SK-N-SH treated with all-trans-retinoic acid at 6 μM for 48 hours (cell line): ENCODE data around the gene CCL28.

Experiments used
- ARNTL ChIP-seq: fragments of 450-650 bp; formaldehyde crosslinking; IDR thresholded peaks from 2 replicates; pipeline ENCODE4 v1.5.0; 2020; ENCODE audit warnings: low read depth, mild to moderate bottlenecking, moderate library complexity, borderline replicate concordance
- ESRRG ChIP-seq: fragments of 250-450 bp; sonication (Bioruptor Pico); IDR thresholded peaks from 2 replicates; pipeline ENCODE4 v1.6.1; 2021; ENCODE audit warnings: mild to moderate bottlenecking
- GLIS3 ChIP-seq: fragments of 250-450 bp; sonication (Bioruptor Pico); IDR thresholded peaks from 2 replicates; pipeline ENCODE4 v1.5.0; 2020; ENCODE audit warnings: mild to moderate bottlenecking, moderate library complexity
- ISL1 ChIP-seq: fragments of 250-450 bp; sonication (Bioruptor Pico); IDR thresholded peaks from 2 replicates; pipeline ENCODE4 v2.1.2; 2022; ENCODE audit warnings: mild to moderate bottlenecking, moderate library complexity
- TCF4 ChIP-seq: fragments of 250-450 bp; sonication (Bioruptor Pico); IDR thresholded peaks from 2 replicates; pipeline ENCODE4 v1.8.0; 2021; ENCODE audit warnings: mild to moderate bottlenecking, moderate library complexity, borderline replicate concordance
- TOX ChIP-seq: fragments of 250-450 bp; sonication (Bioruptor Pico); IDR thresholded peaks from 2 replicates; pipeline ENCODE4 v1.8.0; 2021; ENCODE audit warnings: mild to moderate bottlenecking, moderate library complexity, borderline replicate concordance
- TSHZ2 ChIP-seq: fragments of 250-450 bp; sonication (Bioruptor Pico); IDR thresholded peaks from 2 replicates; pipeline ENCODE4 v1.5.0; 2020; ENCODE audit warnings: mild to moderate bottlenecking, moderate library complexity
- ZC3H10 ChIP-seq: fragments of 250-450 bp; sonication (Bioruptor Pico); IDR thresholded peaks from 2 replicates; pipeline ENCODE4 v1.5.1; 2021; ENCODE audit warnings: mild to moderate bottlenecking, moderate library complexity
- ZFP3 ChIP-seq: fragments of 250-450 bp; sonication (Bioruptor Pico); IDR thresholded peaks from 2 replicates; pipeline ENCODE4 v1.5.0; 2020; ENCODE audit warnings: mild to moderate bottlenecking, moderate library complexity
- ZFP30 ChIP-seq: fragments of 450-650 bp; formaldehyde crosslinking; IDR thresholded peaks from 2 replicates; pipeline ENCODE4 v1.5.0; 2022; ENCODE audit warnings: mild to moderate bottlenecking, moderate library complexity
- ZNF8 ChIP-seq: fragments of 450-650 bp; formaldehyde crosslinking; IDR thresholded peaks from 2 replicates; pipeline ENCODE4 v1.5.0; 2020; ENCODE audit warnings: mild to moderate bottlenecking, moderate library complexity
- TF ChIP-seq, protein P1 (sequence below): fragments of 250-450 bp; sonication (Bioruptor Pico); IDR thresholded peaks from 2 replicates; pipeline ENCODE4 v1.8.0; 2020; ENCODE audit warnings: mild to moderate bottlenecking, moderate library complexity, borderline replicate concordance
- TF ChIP-seq, protein P2 (sequence below): fragments of 250-450 bp; sonication (Bioruptor Pico); IDR thresholded peaks from 2 replicates; pipeline ENCODE4 v1.5.1; 2020; ENCODE audit warnings: low read depth, mild to moderate bottlenecking, moderate library complexity

GRCh38 chr5:43370352-43370751, 41.8 kb downstream of the CCL28 start:
- no peak for TF ChIP-seq TOX
- no peak for TF ChIP-seq ESRRG (CRISPR knock-in tag)
- TF ChIP-seq ISL1: no peak
- TF ChIP-seq TSHZ2 (CRISPR knock-in tag): no peak
- TF ChIP-seq ZFP30: no peak
- TF ChIP-seq GLIS3: no peak
- TF ChIP-seq, protein P1, sequence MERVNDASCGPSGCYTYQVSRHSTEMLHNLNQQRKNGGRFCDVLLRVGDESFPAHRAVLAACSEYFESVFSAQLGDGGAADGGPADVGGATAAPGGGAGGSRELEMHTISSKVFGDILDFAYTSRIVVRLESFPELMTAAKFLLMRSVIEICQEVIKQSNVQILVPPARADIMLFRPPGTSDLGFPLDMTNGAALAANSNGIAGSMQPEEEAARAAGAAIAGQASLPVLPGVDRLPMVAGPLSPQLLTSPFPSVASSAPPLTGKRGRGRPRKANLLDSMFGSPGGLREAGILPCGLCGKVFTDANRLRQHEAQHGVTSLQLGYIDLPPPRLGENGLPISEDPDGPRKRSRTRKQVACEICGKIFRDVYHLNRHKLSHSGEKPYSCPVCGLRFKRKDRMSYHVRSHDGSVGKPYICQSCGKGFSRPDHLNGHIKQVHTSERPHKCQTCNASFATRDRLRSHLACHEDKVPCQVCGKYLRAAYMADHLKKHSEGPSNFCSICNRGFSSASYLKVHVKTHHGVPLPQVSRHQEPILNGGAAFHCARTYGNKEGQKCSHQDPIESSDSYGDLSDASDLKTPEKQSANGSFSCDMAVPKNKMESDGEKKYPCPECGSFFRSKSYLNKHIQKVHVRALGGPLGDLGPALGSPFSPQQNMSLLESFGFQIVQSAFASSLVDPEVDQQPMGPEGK: no peak
- TF ChIP-seq, protein P2, sequence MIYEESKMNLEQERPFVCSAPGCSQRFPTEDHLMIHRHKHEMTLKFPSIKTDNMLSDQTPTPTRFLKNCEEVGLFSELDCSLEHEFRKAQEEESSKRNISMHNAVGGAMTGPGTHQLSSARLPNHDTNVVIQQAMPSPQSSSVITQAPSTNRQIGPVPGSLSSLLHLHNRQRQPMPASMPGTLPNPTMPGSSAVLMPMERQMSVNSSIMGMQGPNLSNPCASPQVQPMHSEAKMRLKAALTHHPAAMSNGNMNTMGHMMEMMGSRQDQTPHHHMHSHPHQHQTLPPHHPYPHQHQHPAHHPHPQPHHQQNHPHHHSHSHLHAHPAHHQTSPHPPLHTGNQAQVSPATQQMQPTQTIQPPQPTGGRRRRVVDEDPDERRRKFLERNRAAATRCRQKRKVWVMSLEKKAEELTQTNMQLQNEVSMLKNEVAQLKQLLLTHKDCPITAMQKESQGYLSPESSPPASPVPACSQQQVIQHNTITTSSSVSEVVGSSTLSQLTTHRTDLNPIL (CRISPR knock-in tag): no peak
- no peak for TF ChIP-seq ZNF8 (CRISPR knock-in tag)
- no peak for TF ChIP-seq ZC3H10
- TF ChIP-seq ARNTL (CRISPR knock-in tag): no peak
- no peak for TF ChIP-seq TCF4 (CRISPR knock-in tag)
- no peak for TF ChIP-seq ZFP3
